KMS-11 (cell line): Measurements from ENCODE around the gene SCFD2.

Source experiments
- H2AFZ ChIP-seq: fragments of 200-600 bp; sonication (generic); 2 replicates; pipeline ENCODE4 v1.6.1; 2016; ENCODE audit warnings: antibody characterized with exemption, mixed run types, low read depth
- H3K27ac ChIP-seq: fragments of 200-600 bp; sonication (generic); 2 replicates; pipeline ENCODE4 v1.6.1; 2016; ENCODE audit warnings: mild to moderate bottlenecking, mixed run types
- H3K27me3 ChIP-seq: fragments of 200-600 bp; sonication (generic); 2 replicates; pipeline ENCODE4 v1.6.1; 2017; ENCODE audit warnings: mild to moderate bottlenecking, low read depth, mixed run types, moderate library complexity; ENCODE audit not compliant: insufficient read depth
- H3K36me3 ChIP-seq: fragments of 200-600 bp; sonication (generic); 2 replicates; pipeline ENCODE4 v1.6.1; 2017; ENCODE audit warnings: mild to moderate bottlenecking, mixed run types; ENCODE audit not compliant: insufficient read depth
- H3K4me1 ChIP-seq: fragments of 200-600 bp; sonication (generic); 2 replicates; pipeline ENCODE4 v1.6.1; 2016; ENCODE audit warnings: mild to moderate bottlenecking, low read depth, mixed run types; ENCODE audit not compliant: poor library complexity, severe bottlenecking
- H3K4me2 ChIP-seq: fragments of 200-600 bp; sonication (generic); 2 replicates; pipeline ENCODE4 v1.7.0; 2016; ENCODE audit warnings: mild to moderate bottlenecking, mixed run types
- H3K4me3 ChIP-seq: fragments of 200-600 bp; sonication (generic); IDR thresholded peaks from 2 replicates; pipeline ENCODE4 v1.6.1; 2017; ENCODE audit warnings: low read depth, low read length, mixed read lengths; ENCODE audit not compliant: insufficient read depth
- H3K79me2 ChIP-seq: fragments of 200-600 bp; sonication (generic); 2 replicates; pipeline ENCODE4 v1.6.1; 2016; ENCODE audit warnings: low read depth, mixed run types; ENCODE audit not compliant: insufficient read depth
- H3K9ac ChIP-seq: fragments of 200-600 bp; sonication (generic); 2 replicates; pipeline ENCODE4 v1.6.1; 2016; ENCODE audit warnings: mild to moderate bottlenecking, mixed run types
- H4K20me1 ChIP-seq: fragments of 200-600 bp; sonication (generic); 2 replicates; pipeline ENCODE4 v1.6.1; 2016; ENCODE audit warnings: mild to moderate bottlenecking, mixed run types; ENCODE audit not compliant: insufficient read depth
- TF ChIP-seq, protein P1 (sequence below): fragments of 200-600 bp; sonication (generic); conservative IDR thresholded peaks from 2 replicates; pipeline ENCODE4 v1.6.1; 2017; ENCODE audit warnings: low read depth, mild to moderate bottlenecking, antibody characterized with exemption, low read length, moderate library complexity, mixed read lengths

SCFD2 gene

GRCh38 chr4:52865300-52865699, 500.6 kb downstream of the SCFD2 start:
- Histone ChIP-seq H3K4me1 (no peaks in the 10 kb centered on the region), H3K27me3 (no peaks in the 10 kb centered on the region), H3K4me2 (no peak overlapping the region), H3K9ac (no peak overlapping the region), H2AFZ (no peak overlapping the region), H3K27ac (no peak overlapping the region), H3K4me3 (no peak overlapping the region), H3K79me2 (no peaks in the 10 kb centered on the region), H3K36me3 (no peaks in the 10 kb centered on the region), H4K20me1 (no peaks in the 10 kb centered on the region)
- TF ChIP-seq, protein P1, sequence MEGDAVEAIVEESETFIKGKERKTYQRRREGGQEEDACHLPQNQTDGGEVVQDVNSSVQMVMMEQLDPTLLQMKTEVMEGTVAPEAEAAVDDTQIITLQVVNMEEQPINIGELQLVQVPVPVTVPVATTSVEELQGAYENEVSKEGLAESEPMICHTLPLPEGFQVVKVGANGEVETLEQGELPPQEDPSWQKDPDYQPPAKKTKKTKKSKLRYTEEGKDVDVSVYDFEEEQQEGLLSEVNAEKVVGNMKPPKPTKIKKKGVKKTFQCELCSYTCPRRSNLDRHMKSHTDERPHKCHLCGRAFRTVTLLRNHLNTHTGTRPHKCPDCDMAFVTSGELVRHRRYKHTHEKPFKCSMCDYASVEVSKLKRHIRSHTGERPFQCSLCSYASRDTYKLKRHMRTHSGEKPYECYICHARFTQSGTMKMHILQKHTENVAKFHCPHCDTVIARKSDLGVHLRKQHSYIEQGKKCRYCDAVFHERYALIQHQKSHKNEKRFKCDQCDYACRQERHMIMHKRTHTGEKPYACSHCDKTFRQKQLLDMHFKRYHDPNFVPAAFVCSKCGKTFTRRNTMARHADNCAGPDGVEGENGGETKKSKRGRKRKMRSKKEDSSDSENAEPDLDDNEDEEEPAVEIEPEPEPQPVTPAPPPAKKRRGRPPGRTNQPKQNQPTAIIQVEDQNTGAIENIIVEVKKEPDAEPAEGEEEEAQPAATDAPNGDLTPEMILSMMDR, result no peak

DNA sequence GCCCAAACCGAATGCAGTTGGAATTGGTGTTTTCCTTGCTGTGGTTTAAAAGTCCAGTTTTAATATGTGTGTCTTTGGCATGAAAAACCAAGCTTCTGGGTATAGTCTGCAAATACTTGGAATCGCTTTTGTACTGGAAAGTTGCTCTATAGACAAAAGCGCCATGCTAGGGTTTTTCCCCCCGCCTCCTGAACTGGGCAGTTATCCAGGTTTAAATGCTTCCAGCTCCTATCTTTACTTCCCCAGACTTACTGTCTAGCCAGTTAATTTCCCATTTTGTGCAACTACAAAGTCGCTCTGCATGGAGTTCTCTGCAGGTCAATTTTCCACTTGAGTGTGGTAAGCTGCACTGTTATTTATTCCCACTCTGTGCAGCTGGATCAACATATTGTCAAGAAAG, 501.1 kb downstream of the SCFD2 start:
- H3K27me3 ChIP-seq, result no peaks in the 10 kb centered on the region
- no peaks in the 10 kb centered on the region for H4K20me1 ChIP-seq
- no peak overlapping the region for H3K4me2 ChIP-seq
- TF ChIP-seq, protein P1, result no peak
- no peak overlapping the region for H3K9ac ChIP-seq
- H3K36me3 ChIP-seq, result no peaks in the 10 kb centered on the region
- no peak overlapping the region for H3K27ac ChIP-seq
- H3K79me2 ChIP-seq, result no peaks in the 10 kb centered on the region
- H3K4me1 ChIP-seq, result no peaks in the 10 kb centered on the region
- no peak overlapping the region for H2AFZ ChIP-seq
- H3K4me3 ChIP-seq, result no peak overlapping the region

DNA sequence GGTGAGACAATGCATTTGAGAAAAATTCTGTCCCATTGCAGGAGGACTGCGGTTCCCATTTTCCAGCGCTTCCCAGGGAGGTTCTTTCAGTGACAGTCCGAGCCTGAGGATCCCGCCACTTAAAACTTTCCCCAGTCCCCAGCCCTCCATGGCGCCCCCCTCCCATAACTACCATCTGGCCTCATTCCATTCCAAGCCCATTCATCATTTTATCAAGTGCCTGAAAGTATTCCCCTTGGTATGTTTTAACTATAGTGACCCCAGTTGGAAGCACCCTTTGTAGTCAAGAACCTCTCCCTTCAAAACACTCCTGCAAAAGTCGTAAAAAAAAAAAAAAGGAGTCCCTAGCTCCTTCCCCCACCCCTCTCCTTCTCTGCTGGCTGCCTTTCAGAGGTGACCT, 502.5 kb downstream of the SCFD2 start:
- no peaks in the 10 kb centered on the region for H3K27me3 ChIP-seq
- TF ChIP-seq, protein P1, result no peak
- no peaks in the 10 kb centered on the region for H3K4me1 ChIP-seq
- no peaks in the 10 kb centered on the region for H3K36me3 ChIP-seq
- H3K4me2 ChIP-seq, result no peak overlapping the region
- H3K79me2 ChIP-seq, result no peaks in the 10 kb centered on the region
- no peak overlapping the region for H3K9ac ChIP-seq
- no peak overlapping the region for H2AFZ ChIP-seq
- no peak overlapping the region for H3K27ac ChIP-seq
- H3K4me3 ChIP-seq, result no peak overlapping the region
- no peaks in the 10 kb centered on the region for H4K20me1 ChIP-seq

GRCh38 chr4:52862639-52863161, 503.2 kb downstream of the SCFD2 start:
- no peak overlapping the region for H3K27ac ChIP-seq
- H2AFZ ChIP-seq, result peak overlapping the region; percentile 92
- H3K79me2 ChIP-seq, result no peaks in the 10 kb centered on the region
- TF ChIP-seq, protein P1, result no peak
- peak overlapping the region; percentile 84 for H3K4me3 ChIP-seq
- H3K4me2 ChIP-seq, result peak overlapping the region; percentile 67
- peak overlapping the region; percentile 40; the same call in 1 of the 2 replicates for H3K9ac ChIP-seq
- H3K4me1 ChIP-seq, result no peaks in the 10 kb centered on the region
- H3K36me3 ChIP-seq, result no peaks in the 10 kb centered on the region
- no peaks in the 10 kb centered on the region for H4K20me1 ChIP-seq
- H3K27me3 ChIP-seq, result no peaks in the 10 kb centered on the region
